Neuronal stem cell (in vitro differentiated cells): ENCODE results near the gene PTGIS. TPM values are rescaled to one million over a fixed set of nuclear protein-coding genes. Genes with fewer than 3 reads are reported as not detected.
A peak's percentile ranks its signal among the peaks of the same experiment; 100 is the strongest.
"Not testable (repeated sequence)": the region's sequence is repeated elsewhere in the genome, so short reads cannot be mapped to it uniquely, and the experiment has no call there.

Experiments used
- DNase-seq: peaks from one replicate; pipeline ENCODE4 v3.0.0-alpha.2; 2013; ENCODE audit warnings: low spot score
- H2AFZ ChIP-seq: one replicate; pipeline ENCODE4 v1.6.1; 2013; ENCODE audit warnings: mild to moderate bottlenecking, low read length, inconsistent platforms
- H2AK5ac ChIP-seq: 2 replicates; pipeline ENCODE4 v1.6.1; 2013; ENCODE audit warnings: low read depth, mild to moderate bottlenecking, inconsistent platforms, low read length, moderate library complexity, mixed read lengths
- H2BK120ac ChIP-seq: 2 replicates; pipeline ENCODE4 v1.6.1; 2013; ENCODE audit warnings: low read depth, mild to moderate bottlenecking, inconsistent platforms, low read length, moderate library complexity, mixed read lengths
- H2BK12ac ChIP-seq: one replicate; pipeline ENCODE4 v1.6.1; 2013; ENCODE audit warnings: low read length, inconsistent platforms
- H2BK15ac ChIP-seq: 2 replicates; pipeline ENCODE4 v1.6.1; 2013; ENCODE audit warnings: mild to moderate bottlenecking, low read length, inconsistent platforms, mixed read lengths
- H2BK5ac ChIP-seq: one replicate; pipeline ENCODE4 v1.6.1; 2013; ENCODE audit warnings: inconsistent platforms, mild to moderate bottlenecking, low read length, moderate library complexity
- H3K14ac ChIP-seq: one replicate; pipeline ENCODE4 v1.6.1; 2013; ENCODE audit warnings: low read length, inconsistent platforms
- H3K18ac ChIP-seq: 2 replicates; pipeline ENCODE4 v1.6.1; 2013; ENCODE audit warnings: low read length, inconsistent platforms
- H3K23ac ChIP-seq: 2 replicates; pipeline ENCODE4 v1.6.1; 2013; ENCODE audit warnings: low read depth, mild to moderate bottlenecking, mixed read lengths, low read length, inconsistent platforms; ENCODE audit not compliant: poor library complexity
- H3K27ac ChIP-seq: replicated peaks from 3 replicates; pipeline ENCODE4 v1.5.1; 2013; ENCODE audit warnings: low read length, inconsistent platforms
- H3K27me3 ChIP-seq, 3 experiments: 2 replicates each; pipeline ENCODE4 v1.6.1; 2013; ENCODE audit warnings: low read length in 3 of 3, mild to moderate bottlenecking in 2 of 3, inconsistent platforms in 1 of 3, low read depth in 1 of 3, mixed read lengths in 1 of 3, moderate library complexity in 1 of 3; ENCODE audit not compliant: control insufficient read depth in 3 of 3, insufficient read depth in 3 of 3
- H3K36me3 ChIP-seq, 2 donors: replicated peaks in 1 of 2; 2 replicates each; pipeline ENCODE4 v1.6.1; 2013; ENCODE audit warnings: low read length in 2 of 2; ENCODE audit not compliant: control insufficient read depth in 2 of 2, insufficient read depth in 2 of 2
- H3K4ac ChIP-seq: 2 replicates; pipeline ENCODE4 v1.6.1; 2013; ENCODE audit warnings: inconsistent platforms, mild to moderate bottlenecking, low read length, moderate library complexity
- H3K4me1 ChIP-seq, 2 donors: 1 replicate in 1 of 2; 2 replicates in 1 of 2; pipeline ENCODE4 v1.6.1; 2013; ENCODE audit warnings: low read length in 2 of 2, low read depth in 1 of 2; ENCODE audit not compliant: control insufficient read depth in 2 of 2, insufficient read depth in 1 of 2
- H3K4me2 ChIP-seq: one replicate; pipeline ENCODE4 v1.6.1; 2013; ENCODE audit warnings: mild to moderate bottlenecking, low read length, inconsistent platforms; ENCODE audit not compliant: insufficient read depth, poor library complexity, severe bottlenecking
- H3K4me3 ChIP-seq, 2 donors: 2 replicates each; pipeline ENCODE4 v1.5.1; 2013; ENCODE audit warnings: low read length in 2 of 2, mild to moderate bottlenecking in 2 of 2, inconsistent platforms in 1 of 2, moderate library complexity in 1 of 2
- H3K79me1 ChIP-seq: one replicate; pipeline ENCODE4 v1.6.1; 2013; ENCODE audit warnings: low read depth, mild to moderate bottlenecking, inconsistent platforms, low read length, moderate library complexity
- H3K9ac ChIP-seq: one replicate; pipeline ENCODE4 v1.6.1; 2013; ENCODE audit warnings: mild to moderate bottlenecking, low read depth, low read length, inconsistent platforms; ENCODE audit not compliant: poor library complexity
- H3K9me3 ChIP-seq, 2 donors: replicated peaks in 1 of 2; 2 replicates each; pipeline versions ENCODE3 to v1.6.1; 2013; ENCODE audit warnings: low read length in 2 of 2, mild to moderate bottlenecking in 2 of 2, inconsistent platforms in 1 of 2, low read depth in 1 of 2, mixed read lengths in 1 of 2, moderate library complexity in 1 of 2; ENCODE audit not compliant: control insufficient read depth in 2 of 2, insufficient read depth in 1 of 2
- H4K8ac ChIP-seq: one replicate; pipeline ENCODE4 v1.6.1; 2013; ENCODE audit warnings: low read depth, mild to moderate bottlenecking, inconsistent platforms, low read length, moderate library complexity
- H4K91ac ChIP-seq: one replicate; pipeline ENCODE4 v1.6.1; 2013; ENCODE audit warnings: low read length, low read depth, mild to moderate bottlenecking, inconsistent platforms; ENCODE audit not compliant: poor library complexity
- WGBS, 2 donors: extraction: QIAGEN DNeasy Blood & Tissue Kit; methylation state at CpG; one replicate each; pipeline ENCODE4 v1.1.7; 2013; ENCODE audit warnings: missing lambda C conversion rate in 2 of 2, mixed read lengths in 1 of 2; ENCODE audit not compliant: insufficient read length in 2 of 2, insufficient replicate concordance in 1 of 2; ENCODE audit errors: extremely low coverage in 2 of 2; 5-methylcytosine and 5-hydroxymethylcytosine counted together
- polyA plus RNA-seq, 2 experiments: library from polyadenylated mRNA; stranded (reverse); fragments of 200-250 nt; gene quantifications; one replicate each; pipeline ENCODE4 v1.2.3, GENCODE V29; 2013

The PTGIS gene
- polyA plus RNA-seq (2013, experiment 1 of 2) = 46.9 TPM
- 49.5 TPM for polyA plus RNA-seq (2013, experiment 2 of 2)

GRCh38 chr20:49567421-49568277 is at the start of gene PTGIS:
Gene PTGIS (minus strand): TSS chr20:49568137. CDS start chr20:49568116, 21 bp downstream.
- Histone ChIP-seq H3K79me1 (peaks cover 5% of the 10 kb centered on the region), H2BK5ac (peak within 1 kb of the TSS; percentile 99)

DNA sequence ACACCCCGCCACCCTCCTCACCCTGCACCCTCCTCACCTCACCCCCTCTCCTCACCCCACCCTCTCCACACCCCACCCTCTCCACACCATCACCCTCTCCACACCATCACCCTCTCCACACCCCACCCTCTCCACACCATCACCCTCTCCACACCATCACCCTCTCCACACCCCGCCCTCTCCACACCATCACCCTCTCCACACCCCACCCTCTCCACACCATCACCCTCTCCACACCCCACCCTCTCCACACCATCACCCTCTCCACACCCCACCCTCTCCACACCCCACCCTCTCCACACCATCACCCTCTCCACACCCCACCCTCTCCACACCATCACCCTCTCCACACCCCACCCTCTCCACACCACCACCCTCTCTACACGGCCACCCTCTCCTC is 49.5 kb upstream of the PTGIS start:
- not testable (repeated sequence) for H2AFZ ChIP-seq, H3K18ac ChIP-seq, H4K8ac ChIP-seq, H2BK12ac ChIP-seq, H3K9ac ChIP-seq, H3K4me3 ChIP-seq, H3K4me1 ChIP-seq, H2BK15ac ChIP-seq, H3K27me3 ChIP-seq, H2AK5ac ChIP-seq, H3K36me3 ChIP-seq, H3K27ac ChIP-seq, H2BK5ac ChIP-seq, H3K23ac ChIP-seq, DNase-seq, H2BK120ac ChIP-seq, H3K4me2 ChIP-seq, H3K14ac ChIP-seq, H3K9me3 ChIP-seq, H3K4ac ChIP-seq, H4K91ac ChIP-seq, H3K79me1 ChIP-seq
- WGBS, 2 donors = no CpG with 5 or more reads among the region's 3 CpGs

More at GRCh38 chr20:49567421-49568277, at the start of gene PTGIS:
- Histone ChIP-seq H3K36me3 (no peaks in the 10 kb centered on the region), H2AFZ (peak within 1 kb of the TSS; percentile 97), H2AK5ac (peak within 1 kb of the TSS; percentile 99), H4K91ac (peak within 1 kb of the TSS; percentile 82), H2BK120ac (peak within 1 kb of the TSS; percentile 99), H3K4ac (peak within 1 kb of the TSS; percentile 90), H3K9ac (peak within 1 kb of the TSS; percentile 96), H3K23ac (peak within 1 kb of the TSS; percentile 60), H4K8ac (no peak within 1 kb of the TSS), H3K27ac (peak within 1 kb of the TSS; percentile 76), H3K9me3 (no peaks in the 10 kb centered on the region), H3K4me2 (peak within 1 kb of the TSS; percentile 94), H2BK15ac (peak within 1 kb of the TSS; percentile 100), H3K27me3 (peaks cover 0 to 55% (median 0%) of the 10 kb centered on the region in 3 experiments), H2BK12ac (peak within 1 kb of the TSS; percentile 88), H3K4me3 (peak within 1 kb of the TSS; percentile 44 to 93), H3K4me1 (peaks cover 11 to 13% of the 10 kb centered on the region in 2 donors), H3K18ac (peak within 1 kb of the TSS; percentile 100), H3K14ac (peak within 1 kb of the TSS; percentile 94)
- DNase-seq = peak; percentile 65
- no CpG with 5 or more reads among the region's 70 CpGs for WGBS, 2 donors

DNA sequence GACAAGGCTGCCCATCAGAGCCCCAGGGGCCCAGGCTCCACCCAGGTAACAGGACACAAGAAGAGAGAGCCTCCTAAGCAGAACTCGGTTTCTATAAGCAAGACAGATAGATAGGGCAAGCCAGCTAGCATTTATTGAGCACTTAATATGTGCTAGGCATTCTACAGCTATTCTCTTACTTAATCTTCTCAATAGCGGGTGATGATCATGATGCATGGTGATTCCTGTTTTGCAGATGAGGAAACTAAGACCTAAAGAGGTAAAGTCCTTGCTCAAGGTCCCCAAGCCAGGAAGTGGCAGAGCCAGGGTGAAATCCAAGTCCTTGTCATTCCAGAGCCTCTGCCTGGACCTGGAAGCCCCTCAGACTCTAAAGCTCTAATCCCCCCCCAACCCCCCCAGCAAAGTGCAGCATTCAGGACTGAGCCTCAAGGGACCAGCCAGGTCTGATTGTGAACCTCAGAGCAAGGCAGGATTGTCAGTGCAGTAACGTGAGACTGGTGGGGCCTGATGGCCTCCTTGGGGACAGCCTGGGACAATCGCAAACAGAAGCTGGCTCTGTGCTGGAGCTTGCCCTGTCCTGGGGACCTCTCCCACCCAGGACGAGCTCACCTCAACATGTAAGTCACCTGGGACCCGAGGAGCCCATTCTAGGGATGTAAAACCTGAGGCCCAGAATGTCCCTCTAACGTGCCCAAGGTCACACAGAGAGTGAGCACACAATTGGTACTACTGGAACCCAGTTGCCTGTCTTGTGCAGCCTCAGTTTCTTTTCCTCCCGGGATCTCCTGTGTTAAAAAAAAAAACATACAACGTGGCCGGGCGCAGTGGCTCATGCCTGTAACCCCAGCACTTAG is 48.4 kb upstream of the PTGIS start:
- H4K8ac ChIP-seq = no peak overlapping the region
- no peak for DNase-seq
- peak overlapping the region; percentile 13 for H3K9ac ChIP-seq
- H3K9me3 ChIP-seq = peaks cover 0 to 5% of the 10 kb centered on the region in 2 donors
- H3K23ac ChIP-seq = no peak overlapping the region
- H3K27ac ChIP-seq = no peak overlapping the region
- no peak overlapping the region for H3K14ac ChIP-seq
- peaks cover 0 to 2% (median 0%) of the 10 kb centered on the region in 3 experiments for H3K27me3 ChIP-seq
- WGBS, 2 donors = no CpG with 5 or more reads among the region's 11 CpGs
- no peak overlapping the region for H4K91ac ChIP-seq
- H2AK5ac ChIP-seq = peak overlapping the region; percentile 90
- H3K4me1 ChIP-seq = peaks cover 1 to 2% of the 10 kb centered on the region in 2 donors
- no peak overlapping the region for H3K4me2 ChIP-seq
- H3K79me1 ChIP-seq = no peaks in the 10 kb centered on the region
- no peak overlapping the region for H2AFZ ChIP-seq
- H2BK120ac ChIP-seq = no peak overlapping the region
- no peak overlapping the region for H3K4ac ChIP-seq
- no peaks in the 10 kb centered on the region for H3K36me3 ChIP-seq
- H2BK15ac ChIP-seq = peak overlapping the region; percentile 95
- no peak overlapping the region for H3K4me3 ChIP-seq
- H2BK12ac ChIP-seq = no peak overlapping the region
- no peak overlapping the region for H2BK5ac ChIP-seq
- peak overlapping the region; percentile 51 for H3K18ac ChIP-seq
